Keratinocyte (primary cell): ENCODE results near the gene MTSS2. TPM values are rescaled to one million over a fixed set of nuclear protein-coding genes. Genes with fewer than 3 reads are reported as not detected.

Experiments
- DNase-seq: peaks from one replicate; pipeline ENCODE4 v3.0.0-alpha.2; 2011; ENCODE audit warnings: low read depth, missing footprints, low spot score
- FAIRE-seq: peaks from 2 replicates; lab custom pipeline; 2011; peaks lifted over from hg19 to GRCh38; lab: Jason Lieb, UNC
- H2AFZ ChIP-seq: 2 replicates; pipeline ENCODE4 v1.6.0; 2012; ENCODE audit warnings: low read length, control low read depth, inconsistent platforms; ENCODE audit not compliant: control insufficient read depth
- H3K27ac ChIP-seq: 2 replicates; pipeline ENCODE4 v1.5.1; 2011; ENCODE audit warnings: low read length; ENCODE audit not compliant: control insufficient read depth, insufficient read depth
- H3K27me3 ChIP-seq: 3 replicates; pipeline ENCODE4 v1.6.0; 2011; ENCODE audit warnings: low read length; ENCODE audit not compliant: control insufficient read depth, insufficient read depth; ENCODE audit errors: extremely low read depth
- H3K36me3 ChIP-seq, 2 experiments: 2 replicates in 1 of 2; 3 replicates in 1 of 2; pipeline ENCODE4 v1.5.1; 2011; ENCODE audit warnings: low read length in 2 of 2, mild to moderate bottlenecking in 1 of 2; ENCODE audit not compliant: control insufficient read depth in 2 of 2, insufficient read depth in 2 of 2; ENCODE audit errors: extremely low read depth in 1 of 2
- H3K4me1 ChIP-seq: 3 replicates; pipeline ENCODE4 v1.5.1; 2011; ENCODE audit warnings: low read length; ENCODE audit not compliant: control insufficient read depth, insufficient read depth; ENCODE audit errors: extremely low read depth
- H3K4me2 ChIP-seq: 3 replicates; pipeline ENCODE4 v1.6.0; 2011; ENCODE audit warnings: low read depth, low read length; ENCODE audit not compliant: control insufficient read depth, insufficient read depth; ENCODE audit errors: extremely low read depth
- H3K4me3 ChIP-seq, 3 experiments: fragments of 200-600 bp in 1 of 3; sonication (generic) in 1 of 3; 2 replicates in 2 of 3; 3 replicates in 1 of 3; pipeline ENCODE4 v1.5.1; 2011 to 2016; ENCODE audit warnings: low read length in 3 of 3, mild to moderate bottlenecking in 3 of 3, control low read depth in 2 of 3, inconsistent platforms in 1 of 3, low read depth in 1 of 3, mixed read lengths in 1 of 3, mixed run types in 1 of 3, moderate library complexity in 1 of 3; ENCODE audit not compliant: control insufficient read depth in 2 of 3, insufficient read depth in 2 of 3; ENCODE audit errors: extremely low read depth in 1 of 3
- H3K79me2 ChIP-seq: 2 replicates; pipeline ENCODE4 v1.6.0; 2012; ENCODE audit warnings: low read length; ENCODE audit not compliant: control insufficient read depth, insufficient read depth
- H3K9ac ChIP-seq: 3 replicates; pipeline ENCODE4 v1.6.0; 2011; ENCODE audit warnings: low read length; ENCODE audit not compliant: control insufficient read depth, insufficient read depth; ENCODE audit errors: extremely low read depth
- H3K9me1 ChIP-seq: 3 replicates; pipeline ENCODE4 v1.6.0; 2011; ENCODE audit warnings: low read length; ENCODE audit not compliant: control insufficient read depth, insufficient read depth; ENCODE audit errors: extremely low read depth
- H3K9me3 ChIP-seq: 2 replicates; pipeline ENCODE4 v1.5.1; 2012; ENCODE audit warnings: low read depth, low read length; ENCODE audit not compliant: control insufficient read depth
- H4K20me1 ChIP-seq: 3 replicates; pipeline ENCODE4 v1.6.0; 2011; ENCODE audit warnings: low read length; ENCODE audit not compliant: control insufficient read depth, insufficient read depth; ENCODE audit errors: extremely low read depth
- CTCF ChIP-seq, 3 experiments: IDR thresholded peaks in 1 of 3; conservative IDR thresholded peaks in 1 of 3; optimal IDR thresholded peaks in 1 of 3; 2 replicates in 2 of 3; 3 replicates in 1 of 3; pipeline versions ENCODE3 to v1.5.1; 2011; ENCODE audit warnings: low read length in 3 of 3, mild to moderate bottlenecking in 3 of 3, moderate library complexity in 2 of 3, control low read depth in 1 of 3, inconsistent platforms in 1 of 3; ENCODE audit not compliant: insufficient read depth in 2 of 3; ENCODE audit errors: extremely low read depth in 1 of 3
- EZH2 ChIP-seq: IDR thresholded peaks from one replicate; pipeline ENCODE4 v1.6.1; 2012; ENCODE audit warnings: inconsistent platforms, mild to moderate bottlenecking, low read length, moderate library complexity
- dilution Hi-C: fragments of 300-500 bp; cut with MboI; formaldehyde crosslinking; loops from one replicate; pipeline ENCODE4 v1.7.0; 2020; ENCODE audit warnings: low sequenced_read_pairs; ENCODE audit not compliant: extremely low pct_ligation_motif_present
- polyA plus RNA-seq, 5 experiments: library from polyadenylated mRNA; depleted of rRNA in 3 of 5; stranded (reverse) in 3 of 5; stranded (forward) in 1 of 5; unstranded in 1 of 5; fragments of >200 nt; gene quantifications; 1 replicate in 1 of 5; 2 replicates in 3 of 5; 3 replicates in 1 of 5; pipeline versions ENCODE4 v1.2.1 to v1.2.3, GENCODE V29; 2011 to 2012; ENCODE audit warnings: missing spikeins in 2 of 5, low read depth in 1 of 5, low replicate concordance in 1 of 5

The MTSS2 gene
- polyA plus RNA-seq, 1 donor (not counting 4 experiments of a cell fraction or from before 2014, with no cell fraction given) = 13.3 TPM

- no peaks in the 10 kb centered on the region for H3K4me1 ChIP-seq
- H4K20me1 ChIP-seq = no peaks in the 10 kb centered on the region
- DNase-seq (no peak), FAIRE-seq (no peak)
- no peak overlapping the region for H3K4me3 ChIP-seq
- no peak overlapping the region for H3K9ac ChIP-seq
- H3K36me3 ChIP-seq = peaks cover 11 to 13% of the 10 kb centered on the region in 2 experiments
- TF ChIP-seq CTCF (optimal IDR thresholded peaks at IDR 0.05 in 1 of 3, IDR thresholded peaks at IDR 0.05 in 1 of 3, conservative IDR thresholded peaks at IDR 0.05 in 1 of 3; ENCODE audit: extremely low read depth in 1 of 3, insufficient read depth in 2 of 3, low read length in 3 of 3) = no peak
- no peak for TF ChIP-seq EZH2
- no peaks in the 10 kb centered on the region for H3K79me2 ChIP-seq
- H3K9me3 ChIP-seq = no peaks in the 10 kb centered on the region
- H3K9me1 ChIP-seq = no peaks in the 10 kb centered on the region
- H2AFZ ChIP-seq = no peak overlapping the region
- H3K27me3 ChIP-seq = no peaks in the 10 kb centered on the region
- dilution Hi-C loops = no loop called here
- no peak overlapping the region for H3K27ac ChIP-seq
- H3K4me2 ChIP-seq = no peak overlapping the region
Observed at GRCh38 chr16:70663524-70664324, 22.1 kb downstream of the MTSS2 start.

- Histone ChIP-seq H3K79me2 (no peaks in the 10 kb centered on the region), H3K4me2 (no peak overlapping the region), H3K4me3 (no peak overlapping the region), H3K36me3 (peaks cover 10 to 11% of the 10 kb centered on the region in 2 experiments), H2AFZ (no peak overlapping the region), H3K9me1 (no peaks in the 10 kb centered on the region), H3K9me3 (no peaks in the 10 kb centered on the region), H3K27me3 (no peaks in the 10 kb centered on the region), H3K27ac (no peak overlapping the region), H3K9ac (no peak overlapping the region), H3K4me1 (no peaks in the 10 kb centered on the region), H4K20me1 (no peaks in the 10 kb centered on the region)
- no peak for FAIRE-seq
- TF ChIP-seq CTCF (optimal IDR thresholded peaks at IDR 0.05 in 1 of 3, IDR thresholded peaks at IDR 0.05 in 1 of 3, conservative IDR thresholded peaks at IDR 0.05 in 1 of 3; ENCODE audit: extremely low read depth in 1 of 3, insufficient read depth in 2 of 3, low read length in 3 of 3) = no peak
- DNase-seq = no peak
- dilution Hi-C loops = no loop called here
Observed at GRCh38 chr16:70662991-70663523, 22.8 kb downstream of the MTSS2 start.
